Osteocyte (in vitro differentiated cells): ENCODE results near the gene CD207. TPM values are rescaled to one million over a fixed set of nuclear protein-coding genes. Genes with fewer than 3 reads are reported as not detected.
A peak's percentile ranks its signal among the peaks of the same experiment; 100 is the strongest.

Source experiments
- DNase-seq: peaks from one replicate; pipeline ENCODE4 v3.0.0; 2021; ENCODE audit warnings: mixed read lengths; ENCODE audit not compliant: unreplicated experiment; ENCODE audit errors: extremely low spot score
- H3K27ac Mint-ChIP-seq: one replicate; pipeline ENCODE4 v1.8.0; 2021; ENCODE audit warnings: mild to moderate bottlenecking, mixed read lengths; ENCODE audit not compliant: unreplicated experiment
- H3K27me3 Mint-ChIP-seq: one replicate; pipeline ENCODE4 v1.8.0; 2021; ENCODE audit warnings: mixed read lengths; ENCODE audit not compliant: unreplicated experiment
- H3K36me3 Mint-ChIP-seq: one replicate; pipeline ENCODE4 v1.8.0; 2021; ENCODE audit warnings: mixed read lengths; ENCODE audit not compliant: unreplicated experiment
- H3K4me1 Mint-ChIP-seq: one replicate; pipeline ENCODE4 v1.8.0; 2021; ENCODE audit warnings: mixed read lengths; ENCODE audit not compliant: unreplicated experiment
- H3K4me3 Mint-ChIP-seq: one replicate; pipeline ENCODE4 v1.8.0; 2021; ENCODE audit warnings: mild to moderate bottlenecking, moderate library complexity, mixed read lengths; ENCODE audit not compliant: unreplicated experiment
- H3K9me3 Mint-ChIP-seq: one replicate; pipeline ENCODE4 v1.8.0; 2021; ENCODE audit warnings: mixed read lengths; ENCODE audit not compliant: unreplicated experiment
- total RNA-seq: library from RNA; stranded (reverse); gene quantifications from 2 replicates; pipeline ENCODE4 v1.2.1, GENCODE V29; 2021
- TF ChIP-seq, protein P1 (sequence below): fragments of 200-600 bp; sonication (generic); IDR thresholded peaks from 2 replicates; pipeline ENCODE4 v1.5.0; 2021; ENCODE audit warnings: antibody characterized with exemption, mild to moderate bottlenecking, moderate library complexity

Gene CD207
- total RNA-seq, 1 donor from 2014 or later, result not detected

GRCh38 chr2:70795164-70795995 is 40.2 kb downstream of the CD207 start:
- H3K27ac Mint-ChIP-seq, result no peak overlapping the region
- DNase-seq, result no peak
- H3K4me3 Mint-ChIP-seq, result no peak overlapping the region
- peaks cover 55% of the 10 kb centered on the region for H3K27me3 Mint-ChIP-seq
- TF ChIP-seq, protein P1, sequence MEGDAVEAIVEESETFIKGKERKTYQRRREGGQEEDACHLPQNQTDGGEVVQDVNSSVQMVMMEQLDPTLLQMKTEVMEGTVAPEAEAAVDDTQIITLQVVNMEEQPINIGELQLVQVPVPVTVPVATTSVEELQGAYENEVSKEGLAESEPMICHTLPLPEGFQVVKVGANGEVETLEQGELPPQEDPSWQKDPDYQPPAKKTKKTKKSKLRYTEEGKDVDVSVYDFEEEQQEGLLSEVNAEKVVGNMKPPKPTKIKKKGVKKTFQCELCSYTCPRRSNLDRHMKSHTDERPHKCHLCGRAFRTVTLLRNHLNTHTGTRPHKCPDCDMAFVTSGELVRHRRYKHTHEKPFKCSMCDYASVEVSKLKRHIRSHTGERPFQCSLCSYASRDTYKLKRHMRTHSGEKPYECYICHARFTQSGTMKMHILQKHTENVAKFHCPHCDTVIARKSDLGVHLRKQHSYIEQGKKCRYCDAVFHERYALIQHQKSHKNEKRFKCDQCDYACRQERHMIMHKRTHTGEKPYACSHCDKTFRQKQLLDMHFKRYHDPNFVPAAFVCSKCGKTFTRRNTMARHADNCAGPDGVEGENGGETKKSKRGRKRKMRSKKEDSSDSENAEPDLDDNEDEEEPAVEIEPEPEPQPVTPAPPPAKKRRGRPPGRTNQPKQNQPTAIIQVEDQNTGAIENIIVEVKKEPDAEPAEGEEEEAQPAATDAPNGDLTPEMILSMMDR, result no peak
- H3K4me1 Mint-ChIP-seq, result peaks cover 4% of the 10 kb centered on the region
- H3K36me3 Mint-ChIP-seq, result no peaks in the 10 kb centered on the region
- H3K9me3 Mint-ChIP-seq, result peaks cover 4% of the 10 kb centered on the region

GRCh38 chr2:70793450-70793849 is 42.2 kb downstream of the CD207 start:
- no peak for DNase-seq
- no peak overlapping the region for H3K4me3 Mint-ChIP-seq
- H3K4me1 Mint-ChIP-seq, result peaks cover 12% of the 10 kb centered on the region
- H3K9me3 Mint-ChIP-seq, result no peaks in the 10 kb centered on the region
- H3K27me3 Mint-ChIP-seq, result peaks cover 64% of the 10 kb centered on the region
- TF ChIP-seq, protein P1, result no peak
- H3K27ac Mint-ChIP-seq, result no peak overlapping the region
- H3K36me3 Mint-ChIP-seq, result no peaks in the 10 kb centered on the region

- peak within 1 kb of the TSS; percentile 66 for H3K4me3 Mint-ChIP-seq
- no peaks in the 10 kb centered on the region for H3K9me3 Mint-ChIP-seq
- peaks cover 79% of the 10 kb centered on the region for H3K27me3 Mint-ChIP-seq
- DNase-seq, result no peak
- no peaks in the 10 kb centered on the region for H3K36me3 Mint-ChIP-seq
- H3K4me1 Mint-ChIP-seq, result peaks cover 12% of the 10 kb centered on the region
- H3K27ac Mint-ChIP-seq, result no peak within 1 kb of the TSS
- TF ChIP-seq, protein P1, result no peak
Observed at GRCh38 chr2:70790136-70790828, 45.3 kb downstream of the CD207 start, which contains the start of gene FIGLA. Gene FIGLA (minus strand): TSS chr2:70790643. CDS start chr2:70790638, 5 bp downstream.

- Mint-ChIP-seq H3K36me3 (no peaks in the 10 kb centered on the region), H3K27me3 (peaks cover 76% of the 10 kb centered on the region), H3K4me1 (peaks cover 12% of the 10 kb centered on the region), H3K27ac (no peak overlapping the region), H3K4me3 (peak overlapping the region; percentile 66), H3K9me3 (no peaks in the 10 kb centered on the region)
- TF ChIP-seq, protein P1, result peak; percentile 64
- DNase-seq, result no peak
Observed at GRCh38 chr2:70789304-70790135, 46.1 kb downstream of the CD207 start.
